BLaER1 treated with 17β-estradiol and CSF1 and Interleukin-3, amounts not matched to agents 10 nM and 100 nM (cell line): ENCODE data around the gene AGAP1.
A peak's percentile ranks its signal among the peaks of the same experiment; 100 is the strongest.
"Not testable (repeated sequence)": the region's sequence is repeated elsewhere in the genome, so short reads cannot be mapped to it uniquely, and the experiment has no call there.

Experiments used
- H3K27ac ChIP-seq, 11 experiments: shearing (Covaris generic); formaldehyde crosslinking; 2 replicates each; pipeline ENCODE4 v1.8.1; 2022
- H3K27me3 ChIP-seq, 11 experiments: shearing (Covaris generic); formaldehyde crosslinking; 2 replicates each; pipeline ENCODE4 v1.8.1; 2022
- H3K36me3 ChIP-seq, 11 experiments: shearing (Covaris generic); formaldehyde crosslinking; 2 replicates each; pipeline ENCODE4 v1.8.1; 2022
- H3K4me1 ChIP-seq, 10 experiments: shearing (Covaris generic); formaldehyde crosslinking; 2 replicates each; pipeline ENCODE4 v1.8.1; 2022
- H3K4me2 ChIP-seq, 11 experiments: shearing (Covaris generic); formaldehyde crosslinking; 2 replicates each; pipeline ENCODE4 v1.8.1; 2022
- H3K4me3 ChIP-seq, 10 experiments: shearing (Covaris generic); formaldehyde crosslinking; 2 replicates each; pipeline ENCODE4 v1.8.1; 2022
- H3K9ac ChIP-seq, 11 experiments: shearing (Covaris generic); formaldehyde crosslinking; 2 replicates each; pipeline ENCODE4 v1.8.1; 2022
- H3K9me3 ChIP-seq, 11 experiments: shearing (Covaris generic); formaldehyde crosslinking; replicated peaks in 1 of 11; 2 replicates each; pipeline ENCODE4 v1.8.1; 2022
- H4K20me1 ChIP-seq, 11 experiments: shearing (Covaris generic); formaldehyde crosslinking; 2 replicates each; pipeline ENCODE4 v1.8.1; 2022
- Cebpa-rat ChIP-seq, 11 experiments: shearing (Covaris generic); IDR thresholded peaks; 2 replicates each; pipeline ENCODE4 v1.8.1; 2022

The AGAP1 gene

DNA sequence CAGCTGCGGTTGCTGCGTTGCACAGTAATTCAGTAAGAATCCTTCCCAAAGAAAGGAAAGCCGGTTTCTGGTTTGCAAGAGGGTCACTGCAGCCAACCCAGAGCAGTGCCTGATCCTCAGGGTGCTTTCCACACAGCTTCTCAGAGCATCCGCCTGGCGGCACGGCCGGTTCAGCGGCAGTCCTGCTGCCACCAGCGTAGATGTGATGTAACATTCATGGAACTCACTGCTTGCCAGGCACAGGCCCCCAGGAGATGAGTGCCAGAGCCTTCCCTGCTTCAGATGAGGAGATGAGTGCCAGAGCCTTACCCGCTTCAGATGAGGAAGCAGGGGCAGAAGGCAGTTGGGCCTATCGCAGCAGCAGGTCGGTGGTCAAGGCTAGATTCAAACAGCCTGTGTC lies 444.1 kb downstream of the AGAP1 start:
- peak overlapping the region; percentile 57 to 82 (median 72); a peak in 21 of 22 replicates for H3K4me2 ChIP-seq
- H3K27ac ChIP-seq = peak overlapping the region in 3 of 11 experiments; percentile 46 to 61 (median 48); a peak in 3 of 22 replicates
- no peak for TF ChIP-seq Cebpa-rat (IDR thresholded peaks at IDR 0.05)
- no peaks in the 10 kb centered on the region; a peak in 1 of 22 replicates for H4K20me1 ChIP-seq
- H3K4me3 ChIP-seq = no peak overlapping the region
- H3K4me1 ChIP-seq = peaks cover 26 to 46% (median 32%) of the 10 kb centered on the region in 10 experiments
- no peak overlapping the region for H3K9ac ChIP-seq
- H3K36me3 ChIP-seq = peaks cover 5 to 70% (median 44%) of the 10 kb centered on the region in 11 experiments; a peak in 19 of 22 replicates
- H3K27me3 ChIP-seq = no peaks in the 10 kb centered on the region
- H3K9me3 ChIP-seq = peaks cover 4 to 37% (median 23%) of the 10 kb centered on the region in 11 experiments; a peak in 20 of 22 replicates

DNA sequence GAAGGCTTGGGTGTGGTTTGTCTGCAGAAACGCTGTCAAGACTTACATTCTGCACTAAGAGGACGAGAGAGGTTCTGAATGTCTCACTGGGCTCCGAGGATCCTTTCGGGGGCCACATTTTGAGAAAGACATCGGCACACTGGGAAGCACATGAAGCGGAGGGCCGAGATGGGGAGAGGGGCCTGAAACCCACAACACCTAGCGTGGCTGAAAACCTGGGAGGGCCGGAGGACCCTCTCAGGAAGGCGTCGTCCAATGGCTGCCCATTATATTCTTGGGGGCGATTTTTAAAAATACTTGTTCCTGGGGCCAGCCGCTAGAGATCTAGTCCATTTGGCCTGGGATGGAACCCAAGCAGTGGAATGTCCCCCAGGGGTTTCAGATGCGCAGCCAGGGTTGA lies 444.8 kb downstream of the AGAP1 start:
- Histone ChIP-seq H3K4me1 (peaks cover 33 to 52% (median 39%) of the 10 kb centered on the region in 10 experiments), H4K20me1 (no peaks in the 10 kb centered on the region; a peak in 1 of 22 replicates), H3K27ac (no peak overlapping the region), H3K4me2 (no peak overlapping the region; a peak in 1 of 22 replicates), H3K9me3 (peaks cover 4 to 37% (median 23%) of the 10 kb centered on the region in 11 experiments; a peak in 20 of 22 replicates), H3K27me3 (no peaks in the 10 kb centered on the region), H3K36me3 (peaks cover 5 to 63% (median 38%) of the 10 kb centered on the region in 11 experiments; a peak in 19 of 22 replicates), H3K4me3 (no peak overlapping the region), H3K9ac (no peak overlapping the region)
- no peak for TF ChIP-seq Cebpa-rat (IDR thresholded peaks at IDR 0.05)

DNA sequence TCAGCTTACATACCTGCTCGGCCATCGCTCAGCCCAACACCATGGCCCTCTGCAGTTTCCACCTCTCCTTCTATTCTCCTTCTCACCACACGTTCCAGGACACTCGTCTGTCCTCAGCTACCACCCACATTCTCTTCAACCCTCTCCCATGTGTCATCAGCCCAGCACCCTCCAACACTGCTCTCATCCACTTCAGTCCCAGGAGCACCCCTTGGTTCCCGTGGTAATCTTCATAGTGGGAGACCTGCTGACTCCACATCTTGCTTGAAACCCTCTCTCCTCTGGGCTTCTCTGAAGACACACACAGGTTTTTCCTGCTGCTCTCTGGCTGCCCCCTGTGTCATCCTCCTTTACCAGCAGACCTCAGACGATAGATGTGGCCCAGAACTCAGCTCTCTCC lies 445.6 kb downstream of the AGAP1 start:
- Histone ChIP-seq H3K4me2 (peak overlapping the region in 3 of 11 experiments; percentile 10 to 25 (median 14); a peak in 3 of 22 replicates), H3K27me3 (no peaks in the 10 kb centered on the region), H3K36me3 (peaks cover 0 to 54% (median 29%) of the 10 kb centered on the region in 11 experiments; a peak in 18 of 22 replicates), H3K9ac (no peak overlapping the region), H3K9me3 (peaks cover 4 to 33% (median 19%) of the 10 kb centered on the region in 11 experiments; a peak in 20 of 22 replicates), H3K27ac (no peak overlapping the region), H3K4me1 (peaks cover 35 to 52% (median 40%) of the 10 kb centered on the region in 10 experiments), H4K20me1 (no peaks in the 10 kb centered on the region; a peak in 1 of 22 replicates), H3K4me3 (no peak overlapping the region)
- TF ChIP-seq Cebpa-rat (IDR thresholded peaks at IDR 0.05) = no peak

GRCh38 chr2:235940330-235940729 lies 446.5 kb downstream of the AGAP1 start:
- Histone ChIP-seq H4K20me1 (no peaks in the 10 kb centered on the region; a peak in 1 of 22 replicates), H3K4me1 (peaks cover 37 to 52% (median 41%) of the 10 kb centered on the region in 10 experiments), H3K27me3 (no peaks in the 10 kb centered on the region), H3K36me3 (peaks cover 0 to 46% (median 26%) of the 10 kb centered on the region in 11 experiments; a peak in 17 of 22 replicates), H3K9me3 (peaks cover 4 to 24% (median 12%) of the 10 kb centered on the region in 11 experiments; a peak in 20 of 22 replicates), H3K4me3 (no peak overlapping the region), H3K27ac (no peak overlapping the region; a peak in 1 of 22 replicates), H3K4me2 (peak overlapping the region in 3 of 11 experiments; percentile 10 to 38 (median 14); a peak in 5 of 22 replicates), H3K9ac (no peak overlapping the region)
- TF ChIP-seq Cebpa-rat (IDR thresholded peaks at IDR 0.05) = no peak

DNA sequence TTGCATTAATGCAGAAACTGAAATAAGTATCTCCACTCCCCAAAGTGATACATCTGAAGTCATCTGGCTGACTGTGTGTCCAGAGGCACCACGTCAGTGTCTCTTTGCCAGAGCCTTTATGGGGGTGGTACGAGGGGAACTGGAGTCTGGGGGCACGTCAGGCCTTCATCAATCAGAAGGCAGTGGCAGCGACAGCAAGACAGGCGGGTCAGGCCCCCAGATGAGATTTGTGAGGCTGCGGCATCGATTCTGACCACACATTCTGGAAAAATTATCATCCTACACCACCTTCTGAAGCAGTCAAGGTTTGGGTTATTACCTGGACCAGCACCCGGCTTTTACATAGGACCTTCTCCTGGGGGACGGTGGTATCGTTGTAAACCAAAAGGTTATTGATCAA lies 450.7 kb downstream of the AGAP1 start:
- peaks cover 19 to 29% (median 21%) of the 10 kb centered on the region in 10 experiments for H3K4me1 ChIP-seq
- H4K20me1 ChIP-seq = peaks cover 0 to under 1% (median 0%) of the 10 kb centered on the region in 11 experiments; a peak in 1 of 22 replicates
- no peak for TF ChIP-seq Cebpa-rat (IDR thresholded peaks at IDR 0.05)
- H3K9ac ChIP-seq = no peak overlapping the region
- H3K27me3 ChIP-seq = no peaks in the 10 kb centered on the region
- no peak overlapping the region for H3K4me2 ChIP-seq
- peaks cover 0 to 30% (median 16%) of the 10 kb centered on the region in 11 experiments; a peak in 12 of 22 replicates for H3K36me3 ChIP-seq
- H3K27ac ChIP-seq = no peak overlapping the region
- H3K9me3 ChIP-seq = peaks cover 0 to 12% (median 0%) of the 10 kb centered on the region in 11 experiments; a peak in 6 of 22 replicates
- H3K4me3 ChIP-seq = no peak overlapping the region

GRCh38 chr2:235945608-235946140 lies 451.8 kb downstream of the AGAP1 start:
- H4K20me1 ChIP-seq = 0 out of 22 replicates have a peak, but pooled peaks cover 0 to 10% (median 0%) of the 10 kb centered on the region in 11 experiments
- H3K4me1 ChIP-seq = peaks cover 11 to 29% (median 17%) of the 10 kb centered on the region in 10 experiments
- H3K9me3 ChIP-seq = peaks cover 0 to 12% (median 0%) of the 10 kb centered on the region in 11 experiments; a peak in 6 of 22 replicates
- no peak overlapping the region for H3K4me3 ChIP-seq
- H3K9ac ChIP-seq = no peak overlapping the region
- H3K27me3 ChIP-seq = no peaks in the 10 kb centered on the region
- peaks cover 0 to 31% (median 16%) of the 10 kb centered on the region in 11 experiments; a peak in 11 of 22 replicates for H3K36me3 ChIP-seq
- peak overlapping the region in 2 of 11 experiments; percentile 21 to 33; a peak in 3 of 22 replicates for H3K4me2 ChIP-seq
- H3K27ac ChIP-seq = no peak overlapping the region
- no peak for TF ChIP-seq Cebpa-rat (IDR thresholded peaks at IDR 0.05)

DNA sequence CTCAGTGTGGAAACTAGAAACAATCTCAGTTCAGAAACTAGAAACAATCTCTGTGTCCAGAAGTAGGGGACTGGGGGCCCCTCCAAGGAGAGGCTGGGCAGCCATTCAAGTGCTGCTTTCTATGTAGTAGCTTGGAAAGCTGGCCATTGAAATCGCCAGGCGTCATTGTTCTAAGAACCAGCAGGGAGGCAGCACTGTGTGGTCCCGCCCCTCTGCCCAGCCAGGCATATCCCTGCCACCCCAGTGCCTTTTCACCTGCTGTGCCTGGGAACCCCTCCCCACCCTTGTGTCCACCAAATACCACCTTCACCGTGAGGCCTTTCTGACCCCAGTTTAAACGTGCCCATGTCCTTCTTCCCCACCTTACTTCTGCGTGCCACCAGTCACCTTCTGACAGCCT lies 452.7 kb downstream of the AGAP1 start:
- Histone ChIP-seq H3K9me3 (peaks cover 0 to 7% (median 0%) of the 10 kb centered on the region in 11 experiments; a peak in 6 of 22 replicates), H3K4me1 (peaks cover 7 to 36% (median 25%) of the 10 kb centered on the region in 10 experiments), H3K27me3 (no peaks in the 10 kb centered on the region), H3K4me2 (peak overlapping the region in 1 of 11 experiments; percentile 11; a peak in 1 of 22 replicates), H3K36me3 (peaks cover 0 to 22% (median 8%) of the 10 kb centered on the region in 11 experiments; a peak in 11 of 22 replicates), H3K9ac (no peak overlapping the region), H3K4me3 (no peak overlapping the region), H4K20me1 (0 out of 22 replicates have a peak, but pooled peaks cover 0 to 10% (median 0%) of the 10 kb centered on the region in 11 experiments), H3K27ac (no peak overlapping the region)
- no peak for TF ChIP-seq Cebpa-rat (IDR thresholded peaks at IDR 0.05)

DNA sequence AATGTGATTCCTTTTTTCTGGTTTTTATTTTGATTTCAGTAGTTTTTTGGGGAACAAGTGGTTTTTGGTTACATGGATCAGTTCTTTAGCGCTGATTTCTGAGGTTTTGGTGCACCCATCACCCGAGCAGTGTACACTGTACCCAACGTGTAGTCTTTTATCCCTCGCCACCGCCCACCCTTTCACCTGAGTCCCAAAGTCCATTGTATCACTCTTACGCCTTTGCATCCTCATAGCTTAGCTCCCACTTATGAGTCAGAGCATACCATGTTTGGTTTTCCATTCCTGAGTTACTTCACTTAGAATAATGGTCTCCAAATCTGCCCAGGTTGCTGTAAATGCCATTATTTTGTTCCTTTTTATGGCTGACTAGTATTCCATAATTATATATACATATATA lies 453.2 kb downstream of the AGAP1 start:
- H3K9ac ChIP-seq, H3K4me3 ChIP-seq, H3K9me3 ChIP-seq, H4K20me1 ChIP-seq, H3K27ac ChIP-seq, H3K27me3 ChIP-seq, H3K4me2 ChIP-seq: not testable (repeated sequence)
- peaks cover 0 to 18% (median 3%) of the 10 kb centered on the region in 11 experiments; a peak in 7 of 22 replicates for H3K36me3 ChIP-seq
- H3K4me1 ChIP-seq = peaks cover 7 to 40% (median 29%) of the 10 kb centered on the region in 10 experiments
